ENCODE measurements around the gene SF3A2. TPM values are rescaled to one million over a fixed set of nuclear protein-coding genes. Genes with fewer than 3 reads are reported as not detected.
A peak's percentile ranks its signal among the peaks of the same experiment; 100 is the strongest.

The SF3A2 gene
- total RNA-seq, 1 donor from 2014 or later = 65.0 TPM

- DNase-seq (ENCODE audit: low spot score) = no peak
- intact Hi-C loops (cut with DNase I) = no loop called here
- no peak for ATAC-seq
Measured at GRCh38 chr19:2201473-2202148, 35.0 kb upstream of the SF3A2 start.

- DNase-seq (ENCODE audit: low spot score) (no peak), ATAC-seq (no peak)
- intact Hi-C loops (cut with DNase I) = no loop called here
Measured at GRCh38 chr19:2202366-2202765, 34.3 kb upstream of the SF3A2 start.

GRCh38 chr19:2207008-2207407 lies 29.6 kb upstream of the SF3A2 start:
- no peak for DNase-seq (ENCODE audit: low spot score)
- intact Hi-C loops (cut with DNase I) = no loop called here
- ATAC-seq = no peak

DNA sequence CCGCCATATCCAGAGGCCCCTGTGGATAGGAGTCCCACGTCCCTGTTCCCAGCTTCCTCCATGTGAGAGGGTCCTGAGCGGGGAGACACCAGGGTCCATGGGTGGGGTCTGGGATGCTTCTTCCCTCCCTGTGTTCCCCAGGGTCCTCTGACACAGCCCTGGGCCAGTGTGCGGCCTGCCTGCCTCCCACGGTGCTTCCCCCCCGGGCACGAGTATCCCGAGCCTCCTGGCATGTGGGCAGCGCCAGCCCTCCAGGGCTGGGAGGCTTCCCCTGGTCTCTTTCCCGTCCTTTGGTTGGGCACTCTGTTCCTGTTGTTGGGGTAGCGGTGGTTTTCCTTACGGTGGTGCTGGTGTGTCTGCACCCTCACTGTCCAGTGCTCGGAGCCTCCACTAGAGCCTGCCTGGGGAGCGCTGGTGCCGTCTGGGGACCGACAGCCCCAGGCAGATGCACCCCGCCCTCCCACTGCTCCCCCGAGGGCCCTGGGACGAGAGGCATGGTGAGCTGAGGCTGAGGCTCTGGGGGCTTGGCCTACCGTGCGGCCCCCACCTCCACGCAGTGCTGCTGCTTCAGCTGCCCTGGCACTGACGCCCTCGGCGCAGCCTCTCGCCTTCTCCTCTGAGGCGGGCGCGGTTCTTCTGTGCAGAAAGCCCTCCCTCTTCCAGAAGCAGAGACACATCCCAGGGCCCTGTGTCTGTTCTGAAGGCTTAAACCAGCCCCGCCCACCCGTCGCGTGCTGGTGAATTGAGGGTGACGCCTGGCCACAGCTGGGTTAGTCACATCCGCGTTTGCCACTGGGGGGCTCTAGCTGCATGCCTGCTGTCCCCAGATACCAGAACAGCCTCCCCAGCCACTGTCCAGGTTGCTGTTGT lies 28.4 kb upstream of the SF3A2 start:
- intact Hi-C loops (cut with DNase I) = no loop called here
- peak; percentile 75 for DNase-seq (ENCODE audit: low spot score)
- ATAC-seq = peak; percentile 80

DNA sequence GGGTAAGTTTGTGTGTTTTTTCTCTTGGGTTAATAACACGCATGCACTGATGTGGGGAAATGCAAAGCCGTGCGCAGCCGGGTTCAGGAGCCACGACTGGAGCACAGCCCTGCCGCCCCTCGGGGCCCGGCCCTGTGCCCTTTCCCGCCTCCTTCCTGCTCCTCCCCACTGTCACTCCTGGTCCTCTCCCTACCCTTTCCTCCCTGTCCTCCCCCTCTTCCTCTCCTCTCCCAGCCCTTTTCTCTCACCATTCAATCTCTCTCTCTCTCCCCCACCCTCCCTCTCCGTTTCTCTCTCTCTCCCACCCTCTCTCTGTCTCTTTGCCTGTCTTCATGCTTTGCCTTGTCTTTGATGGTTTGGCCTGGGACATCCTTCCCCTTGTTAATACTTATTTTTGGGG lies 27.6 kb upstream of the SF3A2 start:
- intact Hi-C loops (cut with DNase I) = no loop called here
- ATAC-seq (peak; percentile 80), DNase-seq (ENCODE audit: low spot score) (no peak)

DNA sequence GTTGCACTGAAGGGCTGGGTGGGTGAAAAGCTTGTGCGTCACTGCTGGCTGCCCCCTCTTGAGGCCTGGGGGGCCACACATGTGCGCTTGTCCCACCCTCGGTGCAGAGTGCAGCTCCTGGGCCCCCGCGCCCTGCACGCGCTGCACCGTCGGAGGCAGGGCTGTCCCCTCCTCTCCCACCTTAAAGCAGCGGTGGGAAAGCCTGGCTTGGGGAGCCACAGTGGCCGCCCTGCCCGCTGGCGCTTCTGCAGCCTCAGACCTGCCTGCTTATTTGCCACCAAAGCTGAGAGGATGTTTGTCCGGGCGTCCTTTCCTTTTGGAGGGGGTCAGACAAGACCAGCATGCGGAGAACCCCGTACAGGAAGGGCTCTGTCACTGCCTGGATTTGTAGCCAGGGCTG lies 27.2 kb upstream of the SF3A2 start:
- ATAC-seq = no peak
- intact Hi-C loops (cut with DNase I) = no loop called here
- no peak for DNase-seq (ENCODE audit: low spot score)

DNA sequence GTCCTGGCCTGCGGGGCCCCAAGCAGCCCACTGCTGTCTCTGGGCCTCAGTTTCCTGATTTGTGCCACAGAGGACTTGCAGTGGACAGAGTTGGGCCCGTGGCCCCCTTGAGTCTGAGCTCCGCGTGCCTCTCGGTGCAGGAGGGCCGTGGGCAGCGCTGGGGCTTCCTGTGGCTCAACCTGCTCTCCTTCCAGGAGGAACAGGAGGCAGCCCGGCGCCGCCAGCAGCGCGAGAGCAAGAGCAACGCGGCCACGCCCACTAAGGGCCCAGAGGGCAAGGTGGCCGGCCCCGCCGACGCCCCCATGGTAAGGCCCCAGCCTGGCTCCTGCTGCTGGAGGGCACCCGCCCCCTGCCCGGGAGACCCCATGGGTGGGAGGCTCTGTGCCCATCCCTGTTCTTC lies 26.4 kb upstream of the SF3A2 start:
- intact Hi-C loops (cut with DNase I) = no loop called here
- no peak for DNase-seq (ENCODE audit: low spot score)
- no peak for ATAC-seq

DNA sequence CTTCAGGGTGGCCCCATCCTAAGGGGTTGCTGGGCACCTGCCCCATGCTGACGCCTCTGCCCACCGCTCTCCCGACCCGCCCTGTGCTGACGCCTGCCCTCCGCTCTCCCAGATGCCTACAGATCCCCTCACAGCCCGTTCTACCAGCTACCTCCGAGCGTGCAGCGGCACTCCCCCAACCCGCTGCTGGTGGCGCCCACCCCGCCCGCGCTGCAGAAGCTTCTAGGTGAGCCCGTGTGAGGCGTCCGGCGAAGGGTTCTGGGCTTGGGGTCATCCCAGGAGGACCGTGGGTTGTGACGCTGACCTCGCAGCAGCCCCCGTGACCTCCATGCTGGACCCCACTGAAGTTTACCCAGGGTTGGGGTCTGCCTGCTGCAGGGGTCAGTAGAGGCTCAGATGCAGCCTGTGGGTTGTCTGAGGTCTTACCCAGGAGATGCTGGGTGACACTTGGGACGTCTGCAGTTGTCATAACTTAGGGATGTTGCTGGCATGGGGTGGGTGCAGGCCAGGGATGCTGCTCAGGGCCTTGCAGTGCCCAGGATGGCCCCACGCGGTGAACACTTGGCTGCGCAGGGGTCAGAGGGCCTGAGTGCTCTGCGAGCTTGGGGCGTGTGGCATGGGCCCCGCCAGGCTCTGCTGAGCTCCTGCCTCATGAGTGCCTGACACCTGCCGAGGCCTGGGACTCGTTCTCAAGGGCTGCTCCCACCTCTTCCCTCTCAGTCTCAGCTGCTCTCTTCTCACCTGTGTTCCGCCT lies 25.5 kb upstream of the SF3A2 start:
- no peak for DNase-seq (ENCODE audit: low spot score)
- intact Hi-C loops (cut with DNase I) = no loop called here
- ATAC-seq = no peak

- DNase-seq (ENCODE audit: low spot score) = no peak
- no peak for ATAC-seq
- intact Hi-C loops (cut with DNase I) = no loop called here
Measured at GRCh38 chr19:2212861-2213711, 23.5 kb upstream of the SF3A2 start.

DNA sequence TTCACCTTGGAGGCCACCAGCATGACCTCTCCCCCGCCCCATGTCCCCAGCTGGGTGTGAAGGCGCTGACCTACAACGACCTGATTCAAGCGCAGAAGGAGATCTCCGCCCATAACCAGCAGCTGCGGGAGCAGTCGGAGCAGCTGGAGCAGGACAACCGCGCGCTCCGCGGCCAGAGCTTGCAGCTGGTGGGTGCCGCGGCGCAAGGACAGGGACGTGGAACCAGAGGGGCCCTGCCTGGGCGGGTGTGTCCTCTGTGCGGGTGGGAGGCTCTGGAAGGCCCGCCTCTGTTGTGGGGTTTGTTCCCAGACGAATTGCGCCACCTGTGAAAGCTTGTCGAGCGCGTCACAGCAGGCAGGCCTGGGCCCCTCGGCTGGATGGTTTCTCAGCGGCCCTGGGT lies 22.8 kb upstream of the SF3A2 start:
- intact Hi-C loops (cut with DNase I) = no loop called here
- ATAC-seq = peak; percentile 28

DNA sequence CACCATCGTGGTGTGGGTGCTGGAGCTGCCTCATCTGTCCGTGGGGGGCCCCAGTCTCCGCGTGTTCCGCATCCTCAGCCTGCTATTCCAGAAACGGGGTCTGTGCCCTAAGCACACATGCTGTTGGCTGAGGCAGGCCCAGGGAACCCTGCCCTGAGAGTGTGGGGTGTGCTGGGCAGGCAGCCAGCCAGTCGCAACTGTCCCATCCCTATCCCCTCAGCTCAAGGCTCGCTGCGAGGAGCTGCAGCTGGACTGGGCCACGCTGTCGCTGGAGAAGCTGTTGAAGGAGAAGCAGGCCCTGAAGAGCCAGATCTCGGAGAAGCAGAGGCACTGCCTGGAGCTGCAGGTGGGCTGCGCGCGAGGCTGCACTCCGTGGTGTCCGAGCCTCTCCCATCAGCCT lies 22.4 kb upstream of the SF3A2 start:
- intact Hi-C loops (cut with DNase I) = no loop called here
- DNase-seq (ENCODE audit: low spot score) (no peak), ATAC-seq (no peak)

More for the DNA sequence above, 22.8 kb upstream of the SF3A2 start:
- no peak for DNase-seq (ENCODE audit: low spot score)

GRCh38 chr19:2215281-2215751 lies 21.3 kb upstream of the SF3A2 start:
- DNase-seq (ENCODE audit: low spot score) (no peak), ATAC-seq (peak; percentile 69)
- intact Hi-C loops (cut with DNase I) = no loop called here

GRCh38 chr19:2216361-2217225 lies 20.0 kb upstream of the SF3A2 start:
- ATAC-seq = no peak
- intact Hi-C loops (cut with DNase I) = no loop called here

DNA sequence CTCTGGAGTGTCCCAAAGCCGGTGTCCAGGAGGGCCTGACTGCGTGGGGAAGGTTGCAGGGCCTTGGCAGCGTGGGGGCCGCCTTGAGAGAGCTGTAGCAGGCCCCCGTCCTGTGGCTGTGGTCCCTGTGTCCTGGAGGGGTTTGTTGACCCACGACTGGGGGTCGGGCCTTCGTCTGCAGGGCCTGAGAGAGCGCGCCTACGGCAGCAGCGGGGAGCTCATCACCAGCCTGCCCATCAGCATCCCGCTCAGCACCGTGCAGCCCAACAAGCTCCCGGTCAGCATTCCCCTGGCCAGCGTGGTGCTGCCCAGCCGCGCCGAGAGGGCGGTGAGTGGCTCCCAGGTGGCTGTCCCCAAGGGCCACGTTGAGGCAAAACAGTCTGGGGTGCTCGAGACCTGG lies 19.0 kb upstream of the SF3A2 start:
- intact Hi-C loops (cut with DNase I) = no loop called here
- DNase-seq (ENCODE audit: low spot score) = no peak
- ATAC-seq = no peak

More at GRCh38 chr19:2216361-2217225, 20.0 kb upstream of the SF3A2 start:
- no peak for DNase-seq (ENCODE audit: low spot score)

DNA sequence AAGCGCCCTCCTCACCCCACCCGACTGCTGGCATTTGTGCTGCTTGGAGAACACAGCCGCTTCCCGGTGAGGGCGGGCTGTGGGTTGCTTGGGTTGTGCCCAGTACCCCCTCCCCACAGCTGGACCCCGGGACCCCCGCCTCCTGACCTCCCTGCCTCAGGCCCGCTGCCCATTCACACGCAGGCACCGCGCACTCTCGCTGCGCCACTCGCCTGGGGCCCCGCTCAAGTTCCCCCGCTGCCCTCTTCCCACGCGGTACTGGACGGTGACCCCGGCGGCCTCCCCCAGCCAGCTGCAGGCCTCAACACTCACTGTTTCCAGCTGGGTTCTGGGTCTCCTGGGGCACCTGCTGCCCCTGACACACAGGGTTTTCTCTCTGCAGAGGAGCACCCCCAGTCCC lies 16.9 kb upstream of the SF3A2 start:
- intact Hi-C loops (cut with DNase I) = no loop called here
- ATAC-seq (no peak), DNase-seq (ENCODE audit: low spot score) (no peak)

- intact Hi-C loops (cut with DNase I) = no loop called here
- ATAC-seq (peak; percentile 63), DNase-seq (ENCODE audit: low spot score) (no peak)
Measured at GRCh38 chr19:2221250-2221831, 15.3 kb upstream of the SF3A2 start.

- intact Hi-C loops (cut with DNase I) = no loop called here
- ATAC-seq (peak; percentile 33), DNase-seq (ENCODE audit: low spot score) (no peak)
Measured at GRCh38 chr19:2221918-2222317, 14.7 kb upstream of the SF3A2 start.

GRCh38 chr19:2223391-2223790 lies 13.2 kb upstream of the SF3A2 start:
- ATAC-seq (no peak), DNase-seq (ENCODE audit: low spot score) (no peak)
- intact Hi-C loops (cut with DNase I) = no loop called here

All from sciatic nerve (tissue), 2 donors.